ENCODE data around the gene ANKHD1.
"Not testable (repeated sequence)": the region's sequence is repeated elsewhere in the genome, so short reads cannot be mapped to it uniquely, and the experiment has no call there.

The ANKHD1 gene

GRCh38 chr5:140423609-140424008 is 22.0 kb downstream of the ANKHD1 start:
- Histone ChIP-seq H3K9me3 (ENCODE audit: severe bottlenecking) (no peaks in the 10 kb centered on the region), H3K27me3 (ENCODE audit: insufficient read depth, poor library complexity, severe bottlenecking) (no peaks in the 10 kb centered on the region), H3K4me1 (ENCODE audit: insufficient read depth, poor library complexity, severe bottlenecking) (no peaks in the 10 kb centered on the region), H3K36me3 (ENCODE audit: low read depth) (peaks cover 7% of the 10 kb centered on the region; the same call in 1 of the 2 replicates), H3K4me3 (ENCODE audit: severe bottlenecking) (no peak overlapping the region), H3K27ac (ENCODE audit: poor library complexity, severe bottlenecking) (no peak overlapping the region)
- ATAC-seq (ENCODE audit: low read depth) (no peak), DNase-seq (ENCODE audit: low spot score) (no peak)
- TF ChIP-seq CTCF (IDR thresholded peaks at IDR 0.05; ENCODE audit: poor library complexity, severe bottlenecking): no peak

GRCh38 chr5:140424135-140424534 is 22.5 kb downstream of the ANKHD1 start:
- no peaks in the 10 kb centered on the region for H3K9me3 ChIP-seq (ENCODE audit: severe bottlenecking)
- no peak for DNase-seq (ENCODE audit: low spot score)
- H3K27me3 ChIP-seq (ENCODE audit: insufficient read depth, poor library complexity, severe bottlenecking): no peaks in the 10 kb centered on the region
- H3K27ac ChIP-seq (ENCODE audit: poor library complexity, severe bottlenecking): no peak overlapping the region
- H3K36me3 ChIP-seq (ENCODE audit: low read depth): peaks cover 7% of the 10 kb centered on the region; the same call in 1 of the 2 replicates
- no peaks in the 10 kb centered on the region for H3K4me1 ChIP-seq (ENCODE audit: insufficient read depth, poor library complexity, severe bottlenecking)
- no peak for ATAC-seq (ENCODE audit: low read depth)
- no peak for TF ChIP-seq CTCF (IDR thresholded peaks at IDR 0.05; ENCODE audit: poor library complexity, severe bottlenecking)
- H3K4me3 ChIP-seq (ENCODE audit: severe bottlenecking): no peak overlapping the region

GRCh38 chr5:140427726-140428125 is 26.1 kb downstream of the ANKHD1 start:
- H3K9me3 ChIP-seq (ENCODE audit: severe bottlenecking); H3K4me1 ChIP-seq (ENCODE audit: insufficient read depth, poor library complexity, severe bottlenecking); DNase-seq (ENCODE audit: low spot score); H3K4me3 ChIP-seq (ENCODE audit: severe bottlenecking); H3K27me3 ChIP-seq (ENCODE audit: insufficient read depth, poor library complexity, severe bottlenecking); H3K27ac ChIP-seq (ENCODE audit: poor library complexity, severe bottlenecking); H3K36me3 ChIP-seq (ENCODE audit: low read depth); ATAC-seq (ENCODE audit: low read depth): not testable (repeated sequence)

- no peak for ATAC-seq (ENCODE audit: low read depth)
- no peaks in the 10 kb centered on the region for H3K9me3 ChIP-seq (ENCODE audit: severe bottlenecking)
- peaks cover 21% of the 10 kb centered on the region for H3K36me3 ChIP-seq (ENCODE audit: low read depth)
- H3K27ac ChIP-seq (ENCODE audit: poor library complexity, severe bottlenecking): no peak overlapping the region
- no peaks in the 10 kb centered on the region for H3K4me1 ChIP-seq (ENCODE audit: insufficient read depth, poor library complexity, severe bottlenecking)
- no peaks in the 10 kb centered on the region for H3K27me3 ChIP-seq (ENCODE audit: insufficient read depth, poor library complexity, severe bottlenecking)
- no peak overlapping the region for H3K4me3 ChIP-seq (ENCODE audit: severe bottlenecking)
- no peak for DNase-seq (ENCODE audit: low spot score)
- TF ChIP-seq CTCF (IDR thresholded peaks at IDR 0.05; ENCODE audit: poor library complexity, severe bottlenecking): no peak
These were observed 28.1 kb downstream of the ANKHD1 start for GRCh38 chr5:140429724-140430123.

- H3K27me3 ChIP-seq (ENCODE audit: insufficient read depth, poor library complexity, severe bottlenecking): no peaks in the 10 kb centered on the region
- H3K27ac ChIP-seq (ENCODE audit: poor library complexity, severe bottlenecking): no peak overlapping the region
- ATAC-seq (ENCODE audit: low read depth) (no peak), DNase-seq (ENCODE audit: low spot score) (no peak)
- no peak overlapping the region for H3K4me3 ChIP-seq (ENCODE audit: severe bottlenecking)
- H3K36me3 ChIP-seq (ENCODE audit: low read depth): peaks cover 35% of the 10 kb centered on the region
- H3K9me3 ChIP-seq (ENCODE audit: severe bottlenecking): no peaks in the 10 kb centered on the region
- no peaks in the 10 kb centered on the region for H3K4me1 ChIP-seq (ENCODE audit: insufficient read depth, poor library complexity, severe bottlenecking)
- no peak for TF ChIP-seq CTCF (IDR thresholded peaks at IDR 0.05; ENCODE audit: poor library complexity, severe bottlenecking)
These were observed 30.6 kb downstream of the ANKHD1 start for GRCh38 chr5:140432212-140432611.
